ENCODE measurements around the gene ARHGAP8.
"Not testable (repeated sequence)": the region's sequence is repeated elsewhere in the genome, so short reads cannot be mapped to it uniquely, and the experiment has no call there.

The ARHGAP8 gene

GRCh38 chr22:44842417-44842816 is 90.0 kb downstream of the ARHGAP8 start:
- H3K4me3 ChIP-seq (ENCODE audit: insufficient read depth, low read depth, low read length) = no peak overlapping the region
- H3K9me3 ChIP-seq (ENCODE audit: control insufficient read depth, low read length) = no peaks in the 10 kb centered on the region
- no peak overlapping the region for H3K27ac ChIP-seq (ENCODE audit: insufficient read depth, low read depth, low read length, poor library complexity, severe bottlenecking)
- no peaks in the 10 kb centered on the region for H3K27me3 ChIP-seq (ENCODE audit: control insufficient read depth, insufficient read depth, low read length, poor library complexity, severe bottlenecking)
- 89 to 91% methylated on average over 7 of the region's 7 CpGs for WGBS, 2 experiments
- no peaks in the 10 kb centered on the region for H3K4me1 ChIP-seq (ENCODE audit: control insufficient read depth, insufficient read depth, low read length)
- no peaks in the 10 kb centered on the region for H3K36me3 ChIP-seq (ENCODE audit: control insufficient read depth, insufficient read depth, low read length)

DNA sequence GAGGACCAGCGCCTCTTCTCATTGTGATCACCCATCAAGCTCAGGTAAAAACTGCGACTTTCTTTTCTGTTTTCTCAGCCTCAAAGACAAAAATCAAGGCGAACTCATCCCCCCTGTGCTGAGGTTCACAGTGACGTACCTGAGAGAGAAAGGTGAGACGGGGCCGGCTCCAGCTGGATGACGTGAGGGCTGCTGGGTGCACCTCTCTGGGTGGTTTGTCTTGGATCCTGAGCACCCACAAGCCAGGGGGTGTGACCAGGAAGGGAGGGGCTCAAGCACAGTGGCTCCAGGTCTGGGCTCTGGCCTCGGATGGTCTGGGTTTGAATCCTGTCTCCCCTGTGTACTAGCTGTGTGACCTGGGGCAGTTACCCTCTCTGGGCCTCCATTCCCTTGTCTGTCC is 92.8 kb downstream of the ARHGAP8 start:
- H3K27ac ChIP-seq (ENCODE audit: insufficient read depth, low read depth, low read length, poor library complexity, severe bottlenecking) = no peak overlapping the region
- no peak overlapping the region for H3K4me3 ChIP-seq (ENCODE audit: insufficient read depth, low read depth, low read length)
- no peaks in the 10 kb centered on the region for H3K27me3 ChIP-seq (ENCODE audit: control insufficient read depth, insufficient read depth, low read length, poor library complexity, severe bottlenecking)
- 96 to 97% methylated on average over 8 of the region's 8 CpGs for WGBS, 2 experiments
- peaks cover 8% of the 10 kb centered on the region for H3K4me1 ChIP-seq (ENCODE audit: control insufficient read depth, insufficient read depth, low read length)
- H3K9me3 ChIP-seq (ENCODE audit: control insufficient read depth, low read length) = no peaks in the 10 kb centered on the region
- no peaks in the 10 kb centered on the region for H3K36me3 ChIP-seq (ENCODE audit: control insufficient read depth, insufficient read depth, low read length)

DNA sequence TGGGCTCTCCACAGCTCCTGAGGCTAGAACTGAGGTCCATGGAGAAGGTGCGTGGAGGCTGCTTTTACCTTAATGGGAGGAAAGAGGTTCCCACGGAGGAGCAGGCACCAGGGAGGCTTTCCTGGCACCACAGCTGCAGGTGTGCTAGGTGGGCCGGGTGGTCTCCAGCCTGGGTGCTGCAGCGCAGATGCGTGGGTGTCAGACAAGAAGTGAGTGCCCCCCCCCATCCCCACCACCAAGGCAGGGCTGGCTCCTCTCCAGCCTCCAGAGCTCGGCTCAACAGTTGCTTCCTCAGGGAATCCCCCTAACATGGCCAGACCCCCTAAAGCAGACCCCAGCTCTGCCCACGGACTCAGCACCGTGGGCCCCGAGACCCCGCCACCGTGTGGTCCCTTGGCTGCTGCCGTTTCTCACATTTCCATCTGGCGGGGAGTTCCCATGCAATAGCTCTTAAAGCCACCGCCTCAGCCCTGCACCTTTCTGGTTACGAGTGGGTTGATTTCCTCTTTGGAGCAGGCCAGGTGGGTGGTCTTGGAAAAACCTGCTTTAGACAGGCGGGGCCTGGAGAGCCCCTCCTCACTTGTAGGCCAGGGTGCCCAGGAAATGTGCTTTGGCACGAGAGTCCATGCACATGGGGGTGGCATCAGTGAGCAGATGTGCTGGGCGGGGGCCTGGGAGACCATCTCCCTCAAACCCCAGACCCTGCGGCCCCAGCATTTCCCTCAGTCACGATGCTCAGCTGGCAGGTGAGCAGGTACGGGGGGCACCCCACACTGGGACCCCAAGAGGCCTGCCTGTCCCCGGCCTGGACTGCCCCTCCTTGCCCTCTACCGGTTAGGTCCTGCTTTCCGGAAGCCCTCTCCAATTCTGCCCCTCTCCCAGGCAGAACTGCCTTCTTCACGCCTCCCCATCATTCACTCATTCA is 93.7 kb downstream of the ARHGAP8 start:
- 93% methylated on average over 25 of the region's 25 CpGs for WGBS, 2 experiments

GRCh38 chr22:44846726-44847275 is 94.4 kb downstream of the ARHGAP8 start:
- no peak overlapping the region for H3K27ac ChIP-seq (ENCODE audit: insufficient read depth, low read depth, low read length, poor library complexity, severe bottlenecking)
- H3K4me3 ChIP-seq (ENCODE audit: insufficient read depth, low read depth, low read length) = no peak overlapping the region
- no peaks in the 10 kb centered on the region for H3K27me3 ChIP-seq (ENCODE audit: control insufficient read depth, insufficient read depth, low read length, poor library complexity, severe bottlenecking)
- no peaks in the 10 kb centered on the region for H3K36me3 ChIP-seq (ENCODE audit: control insufficient read depth, insufficient read depth, low read length)
- H3K4me1 ChIP-seq (ENCODE audit: control insufficient read depth, insufficient read depth, low read length) = peaks cover 8% of the 10 kb centered on the region
- 87 to 91% methylated on average over 16 of the region's 16 CpGs for WGBS, 2 experiments
- no peaks in the 10 kb centered on the region for H3K9me3 ChIP-seq (ENCODE audit: control insufficient read depth, low read length)

More for the DNA sequence above, 93.7 kb downstream of the ARHGAP8 start:
- Histone ChIP-seq H3K4me3 (ENCODE audit: insufficient read depth, low read depth, low read length) (no peak overlapping the region), H3K4me1 (ENCODE audit: control insufficient read depth, insufficient read depth, low read length) (peaks cover 8% of the 10 kb centered on the region), H3K27me3 (ENCODE audit: control insufficient read depth, insufficient read depth, low read length, poor library complexity, severe bottlenecking) (no peaks in the 10 kb centered on the region), H3K27ac (ENCODE audit: insufficient read depth, low read depth, low read length, poor library complexity, severe bottlenecking) (no peak overlapping the region), H3K9me3 (ENCODE audit: control insufficient read depth, low read length) (no peaks in the 10 kb centered on the region), H3K36me3 (ENCODE audit: control insufficient read depth, insufficient read depth, low read length) (no peaks in the 10 kb centered on the region)

GRCh38 chr22:44847380-44847779 is 95.0 kb downstream of the ARHGAP8 start:
- Histone ChIP-seq H3K27me3 (ENCODE audit: control insufficient read depth, insufficient read depth, low read length, poor library complexity, severe bottlenecking) (no peaks in the 10 kb centered on the region), H3K27ac (ENCODE audit: insufficient read depth, low read depth, low read length, poor library complexity, severe bottlenecking) (no peak overlapping the region), H3K9me3 (ENCODE audit: control insufficient read depth, low read length) (no peaks in the 10 kb centered on the region), H3K4me1 (ENCODE audit: control insufficient read depth, insufficient read depth, low read length) (peaks cover 8% of the 10 kb centered on the region), H3K4me3 (ENCODE audit: insufficient read depth, low read depth, low read length) (no peak overlapping the region), H3K36me3 (ENCODE audit: control insufficient read depth, insufficient read depth, low read length) (no peaks in the 10 kb centered on the region)
- 84% methylated on average over 4 of the region's 4 CpGs for WGBS, 2 experiments

DNA sequence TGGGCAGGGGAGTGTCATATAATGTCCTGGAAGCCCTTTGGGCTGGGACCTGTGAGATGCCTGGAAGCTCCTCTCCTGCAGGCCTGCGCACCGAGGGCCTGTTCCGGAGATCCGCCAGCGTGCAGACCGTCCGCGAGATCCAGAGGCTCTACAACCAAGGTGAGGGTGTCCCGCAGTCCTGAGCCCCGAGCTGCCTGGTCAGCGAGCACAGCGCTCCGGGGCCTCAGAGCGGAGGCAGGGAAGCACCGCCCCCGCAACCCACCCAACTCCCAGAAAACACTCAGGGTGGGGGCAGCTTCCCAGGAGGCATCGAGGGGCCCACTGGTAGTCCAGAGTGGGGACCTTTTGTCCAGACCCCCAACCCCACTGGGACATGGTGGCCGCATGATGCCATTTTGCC is 95.5 kb downstream of the ARHGAP8 start:
- 95 to 97% methylated on average over 18 of the region's 18 CpGs for WGBS, 2 experiments
- peaks cover 8% of the 10 kb centered on the region for H3K4me1 ChIP-seq (ENCODE audit: control insufficient read depth, insufficient read depth, low read length)
- no peaks in the 10 kb centered on the region for H3K36me3 ChIP-seq (ENCODE audit: control insufficient read depth, insufficient read depth, low read length)
- H3K9me3 ChIP-seq (ENCODE audit: control insufficient read depth, low read length) = no peaks in the 10 kb centered on the region
- H3K27ac ChIP-seq (ENCODE audit: insufficient read depth, low read depth, low read length, poor library complexity, severe bottlenecking) = no peak overlapping the region
- no peak overlapping the region for H3K4me3 ChIP-seq (ENCODE audit: insufficient read depth, low read depth, low read length)
- H3K27me3 ChIP-seq (ENCODE audit: control insufficient read depth, insufficient read depth, low read length, poor library complexity, severe bottlenecking) = no peaks in the 10 kb centered on the region

DNA sequence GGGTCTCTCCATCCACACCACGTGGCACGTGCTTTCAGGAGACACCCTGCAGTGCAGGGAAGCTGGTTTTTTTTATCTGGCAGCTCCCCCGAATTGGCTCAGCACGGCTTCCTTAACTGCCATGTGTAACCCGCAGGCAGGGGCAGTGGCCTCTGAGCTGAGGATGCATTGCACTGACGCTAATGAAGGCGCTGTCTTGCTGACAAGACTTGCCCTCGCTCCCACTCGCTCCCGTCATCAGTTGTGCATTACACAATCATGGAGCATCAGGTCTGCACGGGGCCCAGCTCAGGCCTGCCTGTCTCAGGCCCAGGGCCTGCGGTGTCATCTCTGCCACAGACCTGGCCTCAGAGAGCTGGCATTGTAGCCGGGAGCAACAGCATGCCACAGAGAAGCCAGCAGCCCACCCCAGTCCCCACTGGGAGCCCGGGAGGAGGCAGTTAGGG is 95.9 kb downstream of the ARHGAP8 start:
- Histone ChIP-seq H3K27me3 (ENCODE audit: control insufficient read depth, insufficient read depth, low read length, poor library complexity, severe bottlenecking) (no peaks in the 10 kb centered on the region), H3K4me1 (ENCODE audit: control insufficient read depth, insufficient read depth, low read length) (peaks cover 8% of the 10 kb centered on the region), H3K4me3 (ENCODE audit: insufficient read depth, low read depth, low read length) (no peak overlapping the region), H3K27ac (ENCODE audit: insufficient read depth, low read depth, low read length, poor library complexity, severe bottlenecking) (no peak overlapping the region), H3K9me3 (ENCODE audit: control insufficient read depth, low read length) (no peaks in the 10 kb centered on the region), H3K36me3 (ENCODE audit: control insufficient read depth, insufficient read depth, low read length) (no peaks in the 10 kb centered on the region)
- WGBS, 2 experiments = 86 to 89% methylated on average over 14 of the region's 14 CpGs

DNA sequence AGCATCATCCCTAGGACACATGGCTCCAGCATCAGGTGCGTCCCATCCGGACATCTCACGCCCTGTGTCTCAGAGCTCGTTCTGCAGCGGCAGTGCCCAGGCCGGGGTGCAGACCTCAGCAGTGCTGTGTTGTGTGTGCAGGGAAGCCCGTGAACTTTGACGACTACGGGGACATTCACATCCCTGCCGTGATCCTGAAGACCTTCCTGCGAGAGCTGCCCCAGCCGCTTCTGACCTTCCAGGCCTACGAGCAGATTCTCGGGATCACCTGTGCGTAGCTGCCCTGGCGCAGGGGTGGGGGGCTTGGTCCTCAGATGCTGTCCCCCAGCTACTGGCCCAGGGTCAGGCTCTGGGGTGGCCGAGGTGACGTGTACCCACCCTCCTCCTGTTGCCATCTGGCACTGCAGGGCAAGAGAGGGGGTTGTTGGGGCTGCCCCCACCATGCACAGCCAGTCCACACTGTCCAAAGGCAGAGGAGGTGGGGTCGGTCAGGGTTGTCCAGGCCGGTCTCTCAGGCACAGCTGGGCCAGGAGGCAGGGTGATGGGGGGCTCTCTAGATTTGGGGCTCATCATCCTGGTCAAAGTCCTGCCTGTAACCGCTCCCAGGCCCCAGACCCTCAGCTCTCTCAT is 96.5 kb downstream of the ARHGAP8 start:
- WGBS, 2 experiments = 93% methylated on average over 21 of the region's 21 CpGs
- Histone ChIP-seq H3K27ac (ENCODE audit: insufficient read depth, low read depth, low read length, poor library complexity, severe bottlenecking) (no peak overlapping the region), H3K9me3 (ENCODE audit: control insufficient read depth, low read length) (no peaks in the 10 kb centered on the region), H3K27me3 (ENCODE audit: control insufficient read depth, insufficient read depth, low read length, poor library complexity, severe bottlenecking) (no peaks in the 10 kb centered on the region), H3K4me3 (ENCODE audit: insufficient read depth, low read depth, low read length) (no peak overlapping the region), H3K36me3 (ENCODE audit: control insufficient read depth, insufficient read depth, low read length) (no peaks in the 10 kb centered on the region), H3K4me1 (ENCODE audit: control insufficient read depth, insufficient read depth, low read length) (peaks cover 8% of the 10 kb centered on the region)

- H3K36me3 ChIP-seq (ENCODE audit: control insufficient read depth, insufficient read depth, low read length) = no peaks in the 10 kb centered on the region
- no peaks in the 10 kb centered on the region for H3K9me3 ChIP-seq (ENCODE audit: control insufficient read depth, low read length)
- no peak overlapping the region for H3K4me3 ChIP-seq (ENCODE audit: insufficient read depth, low read depth, low read length)
- no peaks in the 10 kb centered on the region for H3K27me3 ChIP-seq (ENCODE audit: control insufficient read depth, insufficient read depth, low read length, poor library complexity, severe bottlenecking)
- H3K27ac ChIP-seq (ENCODE audit: insufficient read depth, low read depth, low read length, poor library complexity, severe bottlenecking) = no peak overlapping the region
- 91 to 95% methylated on average over 6 of the region's 6 CpGs for WGBS, 2 experiments
- H3K4me1 ChIP-seq (ENCODE audit: control insufficient read depth, insufficient read depth, low read length) = peaks cover 8% of the 10 kb centered on the region
Observed at GRCh38 chr22:44850946-44851345, 98.6 kb downstream of the ARHGAP8 start.

GRCh38 chr22:44854641-44855040 is 102.3 kb downstream of the ARHGAP8 start:
- WGBS, 2 experiments = 92 to 95% methylated on average over 8 of the region's 8 CpGs
- not testable (repeated sequence) for H3K27me3 ChIP-seq (ENCODE audit: control insufficient read depth, insufficient read depth, low read length, poor library complexity, severe bottlenecking); H3K27ac ChIP-seq (ENCODE audit: insufficient read depth, low read depth, low read length, poor library complexity, severe bottlenecking); H3K4me1 ChIP-seq (ENCODE audit: control insufficient read depth, insufficient read depth, low read length); H3K9me3 ChIP-seq (ENCODE audit: control insufficient read depth, low read length); H3K4me3 ChIP-seq (ENCODE audit: insufficient read depth, low read depth, low read length); H3K36me3 ChIP-seq (ENCODE audit: control insufficient read depth, insufficient read depth, low read length)

All from ectodermal cell (in vitro differentiated cells).